ENCODE data around the gene SBF1. TPM values are rescaled to one million over a fixed set of nuclear protein-coding genes. Genes with fewer than 3 reads are reported as not detected.

The SBF1 gene
- total RNA-seq, 1 donor from 2014 or later = 55.8 TPM

DNA sequence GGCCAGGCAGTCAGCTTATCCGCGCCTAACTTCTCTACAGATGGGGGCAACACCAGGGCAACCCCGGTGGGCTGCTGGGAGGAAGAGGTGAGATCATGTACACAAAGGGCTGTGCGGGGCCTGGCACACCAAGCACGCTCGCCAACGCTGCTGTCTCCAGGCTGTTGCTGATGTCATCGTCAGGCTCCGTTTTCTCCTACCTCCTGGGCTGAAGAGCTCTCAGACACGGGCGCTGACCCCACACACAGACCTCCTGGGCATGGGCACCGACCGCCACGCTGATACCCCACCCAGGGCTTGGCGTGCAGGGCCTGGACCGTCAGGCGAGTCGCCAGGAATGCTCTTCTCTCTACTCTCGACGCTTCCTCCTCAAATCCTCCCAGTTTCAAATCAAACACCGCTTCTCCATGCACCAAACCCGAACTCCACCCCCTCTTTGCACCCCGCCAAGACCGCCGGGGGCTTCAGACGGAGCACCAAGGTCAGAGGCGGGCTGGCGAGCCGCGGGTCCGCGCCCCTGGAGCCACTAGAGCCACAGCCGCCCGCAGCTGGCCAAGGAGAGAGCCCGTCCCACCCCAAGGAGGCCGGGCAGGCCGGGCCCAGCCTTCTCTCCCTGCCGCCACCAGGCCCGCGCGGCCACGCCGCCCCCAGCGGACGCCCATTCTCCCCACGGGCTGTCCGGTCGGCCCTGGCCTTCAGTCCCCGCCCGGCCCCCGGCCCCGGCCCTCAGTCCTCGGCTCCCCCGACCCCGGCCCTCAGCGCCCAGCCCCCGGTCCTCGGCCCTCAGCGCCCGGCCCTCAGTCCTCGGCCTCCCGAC is 772 bp downstream of the SBF1 start:
- H3K4me1 ChIP-seq = peaks cover 63% of the 10 kb centered on the region
- no peaks in the 10 kb centered on the region for H3K36me3 ChIP-seq
- intact Hi-C loops (cut with micrococcal nuclease) = no loop called here
- peak; percentile 33 for DNase-seq
- peak overlapping the region; percentile 81 for H3K27ac ChIP-seq (replicated peaks)
- H3K27me3 ChIP-seq (ENCODE audit: low read depth) = peaks cover 13% of the 10 kb centered on the region
- peak overlapping the region; percentile 93 for H3K4me3 ChIP-seq
- TF ChIP-seq, protein P1, sequence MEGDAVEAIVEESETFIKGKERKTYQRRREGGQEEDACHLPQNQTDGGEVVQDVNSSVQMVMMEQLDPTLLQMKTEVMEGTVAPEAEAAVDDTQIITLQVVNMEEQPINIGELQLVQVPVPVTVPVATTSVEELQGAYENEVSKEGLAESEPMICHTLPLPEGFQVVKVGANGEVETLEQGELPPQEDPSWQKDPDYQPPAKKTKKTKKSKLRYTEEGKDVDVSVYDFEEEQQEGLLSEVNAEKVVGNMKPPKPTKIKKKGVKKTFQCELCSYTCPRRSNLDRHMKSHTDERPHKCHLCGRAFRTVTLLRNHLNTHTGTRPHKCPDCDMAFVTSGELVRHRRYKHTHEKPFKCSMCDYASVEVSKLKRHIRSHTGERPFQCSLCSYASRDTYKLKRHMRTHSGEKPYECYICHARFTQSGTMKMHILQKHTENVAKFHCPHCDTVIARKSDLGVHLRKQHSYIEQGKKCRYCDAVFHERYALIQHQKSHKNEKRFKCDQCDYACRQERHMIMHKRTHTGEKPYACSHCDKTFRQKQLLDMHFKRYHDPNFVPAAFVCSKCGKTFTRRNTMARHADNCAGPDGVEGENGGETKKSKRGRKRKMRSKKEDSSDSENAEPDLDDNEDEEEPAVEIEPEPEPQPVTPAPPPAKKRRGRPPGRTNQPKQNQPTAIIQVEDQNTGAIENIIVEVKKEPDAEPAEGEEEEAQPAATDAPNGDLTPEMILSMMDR (IDR thresholded peaks at IDR 0.05; ENCODE audit: borderline replicate concordance) = no peak
- no peaks in the 10 kb centered on the region for H3K9me3 ChIP-seq (replicated peaks)

DNA sequence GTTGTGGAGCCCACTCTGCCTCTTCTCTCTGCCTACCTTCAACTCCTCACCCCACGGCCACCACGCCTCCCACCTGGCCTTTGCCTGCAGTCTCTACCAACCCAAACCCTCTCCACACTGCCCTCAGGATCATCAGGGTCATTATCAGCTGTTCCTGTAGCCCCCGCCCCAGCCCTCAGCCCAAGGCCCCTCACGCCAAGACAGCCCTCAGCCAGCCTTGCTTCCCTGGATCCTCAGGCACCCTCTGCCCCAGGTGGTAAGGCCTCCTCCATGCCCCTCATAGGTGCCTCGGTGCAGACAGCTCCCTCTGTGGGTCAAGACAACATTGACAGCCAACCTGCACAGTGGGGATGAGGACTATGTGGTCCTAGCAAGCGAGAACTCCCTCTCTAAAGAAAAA is 1.7 kb downstream of the SBF1 start:
- Histone ChIP-seq H3K27ac (replicated peaks) (no peak overlapping the region), H3K4me3 (peak overlapping the region; percentile 93), H3K27me3 (ENCODE audit: low read depth) (peaks cover 5% of the 10 kb centered on the region), H3K4me1 (peaks cover 72% of the 10 kb centered on the region), H3K36me3 (peaks cover under 1% of the 10 kb centered on the region), H3K9me3 (replicated peaks) (no peaks in the 10 kb centered on the region)
- TF ChIP-seq, protein P1 (IDR thresholded peaks at IDR 0.05; ENCODE audit: borderline replicate concordance) = peak; percentile 15
- DNase-seq = no peak
- intact Hi-C loops (cut with micrococcal nuclease) = no loop called here

DNA sequence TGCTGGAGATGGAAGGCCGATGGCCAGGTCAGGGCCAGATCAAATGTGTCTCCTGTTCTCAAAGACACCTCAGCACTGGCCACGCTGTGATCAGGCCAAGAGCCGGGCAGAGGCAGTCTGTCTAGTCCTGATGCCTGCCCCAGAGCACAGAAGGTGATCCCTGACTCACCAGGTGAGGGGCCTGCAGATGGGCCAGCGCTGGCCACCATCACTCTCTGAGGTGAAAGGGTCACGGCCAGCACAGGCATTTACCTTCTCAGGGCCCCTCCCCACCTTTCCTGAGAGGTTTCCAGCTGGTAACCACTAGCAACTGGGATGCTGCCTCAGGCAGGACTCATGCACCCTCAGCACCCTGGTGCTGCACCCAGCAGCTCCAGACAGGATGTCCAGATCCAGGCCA is 2.9 kb downstream of the SBF1 start:
- Histone ChIP-seq H3K27me3 (ENCODE audit: low read depth) (no peaks in the 10 kb centered on the region), H3K9me3 (replicated peaks) (no peaks in the 10 kb centered on the region), H3K27ac (replicated peaks) (no peak overlapping the region), H3K4me3 (no peak overlapping the region), H3K4me1 (peaks cover 73% of the 10 kb centered on the region), H3K36me3 (peaks cover 11% of the 10 kb centered on the region)
- TF ChIP-seq, protein P1 (IDR thresholded peaks at IDR 0.05; ENCODE audit: borderline replicate concordance) = no peak
- intact Hi-C loops (cut with micrococcal nuclease) = no loop called here
- DNase-seq = no peak

DNA sequence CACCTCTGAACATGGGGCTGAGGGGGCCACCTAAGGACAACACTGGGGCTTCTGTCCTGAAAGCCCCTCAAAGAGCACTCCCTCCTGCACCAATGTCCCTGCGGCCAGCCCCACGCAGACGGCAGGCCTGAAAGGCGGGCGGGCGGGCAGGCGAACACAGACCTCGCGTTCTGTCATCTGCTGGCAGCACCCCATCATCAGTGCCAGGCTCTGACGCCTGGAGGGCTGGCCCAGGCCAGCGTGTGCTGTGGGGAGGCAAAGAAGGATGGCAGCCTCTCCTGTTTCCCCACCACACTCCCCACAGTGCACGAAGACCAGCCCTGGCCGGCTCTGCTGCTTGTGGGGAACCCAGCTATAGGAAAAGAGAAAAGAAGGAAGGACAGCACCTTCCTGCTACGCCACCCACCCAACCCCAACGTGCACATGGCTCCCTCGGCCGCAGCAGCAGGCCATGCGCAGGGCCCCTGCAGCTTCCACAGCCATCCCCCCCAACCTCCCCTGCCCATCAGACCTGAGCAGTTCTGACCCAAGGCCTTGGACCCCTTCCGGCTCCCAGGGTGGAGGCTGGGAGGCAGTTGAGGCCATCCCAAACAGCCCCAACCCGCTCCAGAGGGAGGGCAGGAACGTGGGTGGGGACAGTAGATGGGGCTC is 3.5 kb downstream of the SBF1 start:
- no peak for DNase-seq
- no peak overlapping the region for H3K27ac ChIP-seq (replicated peaks)
- intact Hi-C loops (cut with micrococcal nuclease) = no loop called here
- H3K4me3 ChIP-seq = no peak overlapping the region
- no peaks in the 10 kb centered on the region for H3K9me3 ChIP-seq (replicated peaks)
- peaks cover 73% of the 10 kb centered on the region for H3K4me1 ChIP-seq
- H3K27me3 ChIP-seq (ENCODE audit: low read depth) = no peaks in the 10 kb centered on the region
- peaks cover 18% of the 10 kb centered on the region for H3K36me3 ChIP-seq
- TF ChIP-seq, protein P1 (IDR thresholded peaks at IDR 0.05; ENCODE audit: borderline replicate concordance) = no peak

DNA sequence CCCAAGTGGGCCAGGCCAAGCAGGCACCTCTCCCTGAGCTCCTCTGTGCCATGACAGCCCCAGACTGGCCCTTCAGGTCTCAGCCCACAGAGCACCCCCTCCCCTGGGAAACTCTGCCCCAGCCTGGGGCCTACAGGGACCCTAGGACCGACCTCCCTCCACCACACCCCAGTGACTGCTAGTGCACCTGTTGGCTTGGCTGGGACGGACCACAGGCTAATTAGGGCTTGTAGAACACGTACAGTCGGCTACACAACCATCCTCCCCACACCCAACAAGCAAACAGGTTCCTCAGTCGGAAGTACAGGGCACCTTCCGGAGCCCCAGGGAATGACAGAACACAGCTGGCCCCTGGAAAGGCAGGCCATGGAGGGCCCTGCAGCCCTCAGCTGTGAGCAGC is 4.3 kb downstream of the SBF1 start:
- H3K9me3 ChIP-seq (replicated peaks) = no peaks in the 10 kb centered on the region
- no peak overlapping the region for H3K4me3 ChIP-seq
- intact Hi-C loops (cut with micrococcal nuclease) = no loop called here
- TF ChIP-seq, protein P1 (IDR thresholded peaks at IDR 0.05; ENCODE audit: borderline replicate concordance) = no peak
- no peaks in the 10 kb centered on the region for H3K27me3 ChIP-seq (ENCODE audit: low read depth)
- H3K4me1 ChIP-seq = peaks cover 71% of the 10 kb centered on the region
- no peak for DNase-seq
- peaks cover 26% of the 10 kb centered on the region for H3K36me3 ChIP-seq
- H3K27ac ChIP-seq (replicated peaks) = no peak overlapping the region
